ENCODE results near the gene GRID1.
A peak's percentile ranks its signal among the peaks of the same experiment; 100 is the strongest.

Gene GRID1

GRCh38 chr10:86312701-86313270 lies 53.8 kb downstream of the GRID1 start:
- no peak for DNase-seq

- DNase-seq, result no peak
These were observed 54.7 kb downstream of the GRID1 start for GRCh38 chr10:86311906-86312305.

- peak; percentile 30 for DNase-seq
These were observed 55.4 kb downstream of the GRID1 start for GRCh38 chr10:86311190-86311589.

GRCh38 chr10:86310702-86311101 lies 55.9 kb downstream of the GRID1 start:
- DNase-seq, result no peak

- DNase-seq, result no peak
These were observed 56.3 kb downstream of the GRID1 start for GRCh38 chr10:86310291-86310690.

GRCh38 chr10:86308056-86308455 lies 58.5 kb downstream of the GRID1 start:
- DNase-seq, result no peak

- DNase-seq, result peak; percentile 16
These were observed 59.8 kb downstream of the GRID1 start for GRCh38 chr10:86306628-86307278.

GRCh38 chr10:86305521-86305920 lies 61.1 kb downstream of the GRID1 start:
- DNase-seq, result no peak

- no peak for DNase-seq
These were observed 62.2 kb downstream of the GRID1 start for GRCh38 chr10:86304436-86304835.

GRCh38 chr10:86303626-86304025 lies 63.0 kb downstream of the GRID1 start:
- DNase-seq, result no peak

- no peak for DNase-seq
These were observed 64.6 kb downstream of the GRID1 start for GRCh38 chr10:86301971-86302370.

GRCh38 chr10:86300931-86301830 lies 65.4 kb downstream of the GRID1 start:
- no peak for DNase-seq

- no peak for DNase-seq
These were observed 66.1 kb downstream of the GRID1 start for GRCh38 chr10:86300399-86300925.

- no peak for DNase-seq
These were observed 67.0 kb downstream of the GRID1 start for GRCh38 chr10:86299562-86299961.

- DNase-seq, result no peak
These were observed 68.0 kb downstream of the GRID1 start for GRCh38 chr10:86298501-86299001.

GRCh38 chr10:86295791-86296190 lies 70.8 kb downstream of the GRID1 start:
- DNase-seq, result no peak

- no peak for DNase-seq
These were observed 71.2 kb downstream of the GRID1 start for GRCh38 chr10:86295351-86295750.

- no peak for DNase-seq
These were observed 72.0 kb downstream of the GRID1 start for GRCh38 chr10:86294346-86295265.

- DNase-seq, result no peak
These were observed 73.2 kb downstream of the GRID1 start for GRCh38 chr10:86293396-86293791.

GRCh38 chr10:86292462-86293395 lies 73.9 kb downstream of the GRID1 start:
- no peak for DNase-seq

All from hematopoietic multipotent progenitor cell treated with erythropoietin and hydrocortisone succinate and interleukin-3 and kit ligand, for 8 days (in vitro differentiated cells).